NCI-H2081 treated with DMSO at 0.1 percent for 48 hours (cell line): ENCODE measurements around the gene ZNF554.
"Not testable (repeated sequence)": the region's sequence is repeated elsewhere in the genome, so short reads cannot be mapped to it uniquely, and the experiment has no call there.

ENCODE experiments used
- DNase-seq: peaks from one replicate; lab custom pipeline; 2025; lab: John Stamatoyannopoulos, UW

Gene ZNF554

DNA sequence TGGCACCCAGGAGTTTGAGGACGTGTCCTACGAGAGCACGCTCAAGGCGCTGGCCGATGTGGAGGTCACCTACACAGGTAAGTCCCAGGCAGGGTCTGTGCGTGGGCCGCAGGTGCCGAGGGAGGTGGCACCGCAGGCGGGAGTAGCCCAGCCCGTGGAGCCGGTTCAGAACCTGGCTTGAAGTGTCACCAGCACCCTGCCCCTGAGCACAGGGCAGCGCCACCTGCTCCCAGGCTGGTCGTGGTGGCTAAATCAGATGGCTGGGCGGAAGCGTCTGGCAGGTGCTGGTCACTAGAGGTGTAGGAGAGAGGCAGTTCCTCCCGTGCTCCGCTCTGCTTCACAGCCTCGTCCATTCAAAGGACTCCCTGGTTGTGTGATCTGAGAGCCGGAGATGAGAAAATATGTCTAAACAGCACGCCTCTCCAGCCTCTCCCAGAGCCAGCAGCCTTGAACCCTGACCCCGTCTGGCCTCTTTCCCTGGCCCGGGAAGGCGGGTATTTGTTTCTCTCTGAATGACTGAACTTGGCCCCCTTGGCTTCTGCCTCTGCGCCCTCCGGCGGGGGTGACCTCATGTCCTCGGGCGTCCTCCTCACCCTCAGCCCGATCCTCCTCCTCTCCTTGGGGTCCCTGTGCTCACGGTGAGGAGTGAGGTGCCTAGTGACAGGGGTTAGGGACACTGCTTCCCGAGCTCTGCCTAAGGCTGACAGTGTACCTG, 29.0 kb upstream of the ZNF554 start:
- DNase-seq: no peak

DNA sequence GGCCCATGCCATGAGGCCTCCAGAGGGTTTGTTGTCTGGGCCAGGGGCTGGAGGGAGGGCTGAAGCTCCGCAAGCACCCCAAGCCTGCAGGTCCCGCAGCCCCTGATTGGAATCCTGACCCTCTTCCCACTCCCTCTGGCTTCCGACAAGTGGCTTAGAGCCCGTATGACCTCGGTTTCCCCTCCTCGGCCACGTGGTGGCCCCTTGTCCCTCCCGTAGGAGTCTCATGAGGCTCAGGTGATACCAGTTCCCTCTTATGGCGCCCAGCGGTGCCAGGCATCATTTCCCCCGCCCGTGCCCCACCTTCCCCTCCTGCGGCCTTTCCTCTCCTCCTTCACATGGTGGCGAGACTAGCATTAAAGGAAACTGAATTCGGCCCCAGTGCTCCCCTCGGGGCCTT, 28.2 kb upstream of the ZNF554 start:
- DNase-seq: no peak

DNA sequence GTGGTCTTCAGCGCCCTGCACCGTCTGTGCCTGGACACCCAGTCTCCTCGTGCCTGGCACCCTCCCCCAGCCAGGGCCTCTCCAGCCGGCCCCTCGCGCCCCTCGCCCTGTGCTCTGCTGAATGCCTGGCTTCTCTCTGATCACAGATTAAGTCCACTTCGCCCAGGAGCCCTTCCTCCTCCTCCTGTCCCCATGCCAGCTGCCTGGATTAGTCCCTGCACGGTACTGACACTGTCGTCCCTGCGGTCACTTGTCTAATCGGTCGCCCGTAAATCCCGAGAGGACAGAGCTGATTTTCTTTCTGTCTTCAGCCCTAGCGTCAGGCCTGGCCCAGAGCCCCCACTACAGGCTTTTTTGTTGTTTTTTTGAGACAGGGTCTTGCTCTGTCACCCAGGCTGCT, 27.8 kb upstream of the ZNF554 start:
- DNase-seq: no peak

DNA sequence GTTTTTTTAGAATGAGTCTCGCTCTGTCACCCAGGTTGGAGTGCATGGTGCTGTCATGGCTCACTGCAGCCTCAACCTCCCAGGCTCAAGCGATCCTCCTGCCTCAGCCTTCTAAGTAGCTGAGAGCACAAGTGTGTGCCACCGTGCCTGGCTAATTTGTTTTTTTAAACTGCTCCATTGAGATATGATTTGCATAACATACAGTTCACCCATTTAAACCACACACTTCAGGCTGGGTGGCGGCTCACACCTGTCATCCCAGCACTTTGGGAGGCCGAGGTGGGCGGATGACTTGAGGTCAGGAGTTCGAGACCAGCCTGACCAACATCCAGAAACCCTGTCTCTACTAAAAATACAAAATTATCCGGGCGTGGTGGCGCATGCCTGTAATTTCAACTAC, 27.0 kb upstream of the ZNF554 start:
- DNase-seq: not testable (repeated sequence)

DNA sequence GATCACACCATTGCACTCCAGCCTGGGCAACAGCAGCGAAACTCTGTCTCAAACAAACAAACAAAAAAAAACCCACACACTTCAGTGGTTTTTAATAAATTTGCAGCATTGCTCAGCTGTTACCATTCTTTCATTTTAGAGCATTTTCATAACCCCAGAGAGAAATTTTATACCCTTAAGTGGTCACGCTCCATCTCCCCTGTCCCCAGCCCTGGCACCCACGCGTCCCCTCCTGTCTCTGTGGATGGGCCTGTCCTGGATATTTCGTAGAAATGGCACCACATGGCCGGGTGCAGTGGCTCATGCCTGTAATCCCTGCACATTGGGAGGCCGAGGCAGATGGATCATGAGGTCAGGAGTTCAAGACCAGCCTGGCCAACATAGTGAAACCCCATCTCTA, 26.5 kb upstream of the ZNF554 start:
- DNase-seq: no peak

DNA sequence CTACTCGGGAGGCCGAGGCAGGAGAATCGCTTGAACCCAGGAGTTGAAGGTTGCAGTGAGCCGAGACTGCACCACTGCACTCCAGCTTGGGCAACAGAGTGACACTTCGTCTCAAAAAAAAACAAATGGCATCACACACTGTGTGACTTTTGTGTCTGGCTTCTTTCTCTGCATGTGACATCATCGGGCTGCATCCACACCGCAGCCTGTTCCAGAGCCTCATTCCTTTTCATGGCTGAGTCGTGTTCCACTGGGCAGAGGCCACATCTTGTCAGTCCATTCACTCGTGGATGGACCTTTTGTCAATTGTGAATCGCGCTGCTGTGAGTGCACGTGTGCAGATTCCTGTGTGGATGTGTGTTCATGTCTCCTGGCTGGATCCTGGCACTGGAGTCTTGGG, 26.1 kb upstream of the ZNF554 start:
- no peak for DNase-seq

DNA sequence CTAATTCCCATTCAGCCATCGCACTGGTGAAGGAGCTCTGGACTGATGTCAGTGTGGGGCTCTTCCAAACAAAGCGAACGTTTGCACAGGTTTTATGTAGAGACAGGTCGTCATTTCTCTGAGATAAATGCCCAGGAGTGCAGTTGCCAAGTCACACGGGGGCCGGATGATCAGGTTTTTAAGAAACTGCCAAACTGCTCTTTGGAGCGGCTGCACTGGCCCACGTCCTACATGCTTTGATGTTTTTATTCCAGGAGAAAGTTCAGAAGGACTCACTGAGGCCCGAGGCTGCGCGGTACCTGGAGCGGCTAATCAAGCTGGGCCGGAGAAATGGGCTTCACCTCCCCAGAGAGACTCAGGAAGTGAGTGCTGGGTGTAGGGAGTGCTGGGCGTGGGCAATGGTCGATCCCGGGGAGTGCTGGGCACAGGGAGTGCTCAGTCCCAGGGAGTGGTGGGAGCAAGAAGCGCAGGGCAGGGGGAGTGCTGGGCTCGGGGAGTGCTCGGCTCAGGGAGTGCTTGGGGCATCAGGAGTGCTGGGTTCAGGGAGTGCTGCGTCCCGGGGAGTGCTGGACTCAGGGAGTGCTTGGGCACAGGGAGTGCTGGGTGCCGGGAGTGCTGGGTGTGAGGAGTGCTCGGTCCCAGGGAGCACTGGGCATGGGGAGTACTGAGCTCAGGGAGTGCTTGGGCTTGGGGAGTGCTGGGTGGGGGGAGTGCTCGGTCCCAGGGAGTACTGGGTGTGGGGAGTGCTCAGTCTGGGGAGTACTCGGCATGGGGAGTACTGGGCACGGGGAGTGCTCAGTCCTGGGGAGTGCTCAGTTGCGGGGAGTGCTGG, 23.6 kb upstream of the ZNF554 start:
- DNase-seq: no peak

DNA sequence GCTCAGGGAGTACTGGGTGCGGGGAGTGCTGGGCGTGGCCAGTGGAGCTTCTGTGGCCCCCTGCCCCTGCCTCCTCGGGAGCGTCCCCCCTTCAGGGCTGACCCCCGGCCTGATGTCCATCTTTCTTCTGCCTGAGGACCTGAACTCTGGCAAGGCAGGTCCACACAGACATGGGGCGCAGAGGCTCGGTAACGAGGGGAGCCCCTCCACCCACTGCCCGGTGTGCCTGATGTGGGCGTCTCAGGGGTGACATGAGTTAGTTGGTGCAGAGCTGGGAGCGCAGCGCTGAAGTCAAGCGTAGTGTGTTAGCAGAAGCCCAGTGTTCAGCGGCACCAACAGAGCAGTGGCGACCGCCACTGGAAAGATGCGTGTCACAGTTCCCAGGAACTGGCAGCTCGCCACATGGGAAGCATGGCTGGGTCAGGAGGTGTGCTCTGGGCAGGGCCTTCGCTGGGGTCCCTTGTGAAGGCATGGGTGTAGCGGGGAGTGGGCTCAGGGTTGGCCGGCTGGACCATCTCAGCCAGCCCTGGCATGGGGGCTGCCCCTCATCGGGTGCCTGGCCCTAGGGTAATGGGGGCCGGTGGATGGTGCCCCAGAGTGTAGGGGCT, 22.9 kb upstream of the ZNF554 start:
- no peak for DNase-seq

DNA sequence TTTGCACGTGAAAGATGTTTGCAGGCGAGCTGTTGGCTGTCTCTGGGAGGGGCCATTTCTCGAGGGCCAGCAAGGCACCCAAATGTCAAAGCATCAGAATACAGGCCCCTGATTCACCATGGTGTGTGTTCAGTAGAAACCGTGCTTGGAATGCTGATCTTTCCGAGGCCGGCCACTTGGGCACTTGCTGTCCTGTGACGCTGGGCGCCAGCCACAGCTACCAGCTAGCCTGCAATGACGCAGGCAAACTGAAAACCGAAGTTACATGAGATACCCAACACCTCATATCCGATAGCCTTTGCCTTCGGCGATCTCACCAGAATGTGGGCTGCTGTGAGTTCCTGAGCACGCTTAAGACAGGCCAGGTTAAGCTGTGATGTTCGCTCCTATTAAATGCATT, 22.4 kb upstream of the ZNF554 start:
- DNase-seq: no peak

DNA sequence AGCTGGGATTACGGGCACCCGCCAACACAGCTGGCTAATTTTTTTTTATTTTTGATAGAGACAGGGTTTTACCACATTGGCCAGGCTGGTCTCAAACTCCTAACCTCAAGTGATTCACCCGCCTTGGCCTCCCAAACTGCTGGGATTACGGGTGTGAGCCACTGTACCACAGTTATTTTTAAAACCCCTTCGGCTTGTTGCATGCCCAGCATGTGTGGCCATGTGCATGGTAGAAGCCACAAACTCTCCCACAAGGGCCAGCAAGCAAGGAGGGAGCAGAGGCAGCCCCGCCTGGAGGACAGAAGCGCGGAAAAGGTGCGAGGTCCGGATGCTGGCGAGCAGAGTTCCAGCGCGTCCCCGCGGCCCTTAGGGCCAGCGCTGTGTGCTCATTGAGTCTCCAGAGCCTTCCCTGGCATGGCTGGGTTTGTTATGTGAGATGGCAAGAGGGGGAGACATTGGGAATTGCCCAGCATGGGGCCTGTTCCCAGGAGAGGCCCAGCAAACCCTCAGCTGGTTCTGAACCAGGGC, 21.4 kb upstream of the ZNF554 start:
- DNase-seq: no peak

DNA sequence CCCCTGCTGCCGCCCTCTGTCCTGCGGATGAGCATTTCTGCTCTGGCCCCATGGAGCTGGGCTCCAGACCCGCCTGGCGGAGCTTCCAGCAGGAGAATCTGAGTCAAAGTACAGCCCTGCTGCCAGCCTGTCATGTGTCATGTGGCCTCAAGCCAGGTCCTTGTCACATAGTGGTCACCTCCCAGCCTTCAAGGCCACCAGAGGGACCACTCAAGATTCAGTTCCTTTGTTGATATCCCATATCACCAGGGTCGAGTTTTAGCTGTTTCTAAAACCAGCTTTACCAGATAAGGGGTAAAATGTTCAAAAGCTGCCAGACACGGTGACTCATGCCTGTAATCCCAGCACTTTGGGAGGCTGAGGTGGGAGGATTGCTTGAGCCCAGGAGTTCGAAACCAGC, 20.9 kb upstream of the ZNF554 start:
- DNase-seq: no peak

DNA sequence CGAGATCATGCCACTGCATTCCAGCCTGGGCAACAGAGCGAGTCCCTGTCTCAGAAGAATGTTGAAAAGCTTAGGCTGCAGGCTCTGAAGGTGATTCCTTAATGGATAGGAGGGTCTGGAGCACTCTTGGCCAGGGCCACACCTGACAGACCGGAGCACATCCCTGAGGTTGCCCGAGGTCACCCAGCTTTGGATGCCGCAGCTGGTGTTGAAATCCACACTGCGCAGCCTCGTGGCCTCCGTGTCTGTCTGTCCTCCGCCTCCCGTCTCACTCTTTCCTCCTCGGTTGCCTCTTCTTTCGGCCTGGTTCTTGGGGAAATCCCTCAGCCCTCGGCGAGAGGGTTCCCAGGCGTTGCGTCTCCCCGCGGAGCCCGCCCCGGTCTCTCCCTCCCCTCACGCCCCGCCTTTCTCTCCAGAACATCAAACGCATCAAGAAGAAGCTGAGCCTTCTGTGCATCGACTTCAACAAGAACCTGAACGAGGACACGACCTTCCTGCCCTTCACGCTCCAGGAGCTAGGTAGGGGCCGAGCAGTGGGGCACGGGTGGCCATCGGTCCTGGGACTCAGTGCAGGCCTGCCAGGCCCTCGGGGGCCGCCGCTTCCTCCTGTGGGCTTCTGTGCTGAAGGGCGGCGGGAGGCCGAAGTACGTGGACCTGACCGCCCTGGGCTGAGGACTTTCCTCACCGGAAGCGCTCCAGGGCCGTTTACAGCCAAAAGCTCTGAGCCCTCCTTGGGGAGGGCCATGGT, 20.2 kb upstream of the ZNF554 start:
- no peak for DNase-seq

DNA sequence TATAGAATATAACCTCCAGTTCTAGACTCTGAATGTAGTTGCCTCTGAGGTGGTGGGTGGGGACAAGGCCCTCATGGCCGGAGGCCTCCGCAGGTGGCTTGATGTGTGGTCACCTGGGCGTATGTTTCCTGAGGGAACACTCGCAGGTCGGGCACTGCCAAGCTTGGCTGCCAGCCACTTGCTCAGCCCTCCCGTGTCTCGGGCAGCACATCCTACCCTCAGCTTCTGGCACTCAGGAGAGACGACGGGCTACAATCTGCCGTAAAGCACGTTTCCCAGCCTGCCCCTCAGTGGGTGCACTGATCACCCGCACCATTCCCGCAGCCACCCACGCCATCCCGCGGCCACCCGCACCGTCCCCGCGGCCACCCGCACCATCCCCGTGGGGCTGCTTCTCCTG, 19.2 kb upstream of the ZNF554 start:
- no peak for DNase-seq

DNA sequence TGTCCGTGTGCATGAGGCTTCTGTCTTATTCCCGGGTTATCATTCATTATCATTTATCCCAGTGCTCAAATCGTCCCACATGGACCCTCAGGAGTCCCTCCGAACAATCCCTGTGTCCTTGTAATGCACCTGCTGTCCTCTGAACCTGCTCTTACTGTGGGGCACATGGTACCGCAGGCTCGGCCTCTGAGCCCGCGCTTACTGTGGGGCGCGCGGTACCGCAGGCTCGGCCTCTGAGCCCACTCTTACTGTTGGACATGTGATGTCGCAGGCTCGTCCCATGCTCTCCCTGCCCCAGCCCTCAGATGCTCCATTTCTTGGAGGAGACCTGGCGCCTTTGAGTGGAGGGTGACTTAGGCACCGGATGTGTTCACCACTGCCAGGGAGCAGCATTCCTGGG, 16.8 kb upstream of the ZNF554 start:
- no peak for DNase-seq

DNA sequence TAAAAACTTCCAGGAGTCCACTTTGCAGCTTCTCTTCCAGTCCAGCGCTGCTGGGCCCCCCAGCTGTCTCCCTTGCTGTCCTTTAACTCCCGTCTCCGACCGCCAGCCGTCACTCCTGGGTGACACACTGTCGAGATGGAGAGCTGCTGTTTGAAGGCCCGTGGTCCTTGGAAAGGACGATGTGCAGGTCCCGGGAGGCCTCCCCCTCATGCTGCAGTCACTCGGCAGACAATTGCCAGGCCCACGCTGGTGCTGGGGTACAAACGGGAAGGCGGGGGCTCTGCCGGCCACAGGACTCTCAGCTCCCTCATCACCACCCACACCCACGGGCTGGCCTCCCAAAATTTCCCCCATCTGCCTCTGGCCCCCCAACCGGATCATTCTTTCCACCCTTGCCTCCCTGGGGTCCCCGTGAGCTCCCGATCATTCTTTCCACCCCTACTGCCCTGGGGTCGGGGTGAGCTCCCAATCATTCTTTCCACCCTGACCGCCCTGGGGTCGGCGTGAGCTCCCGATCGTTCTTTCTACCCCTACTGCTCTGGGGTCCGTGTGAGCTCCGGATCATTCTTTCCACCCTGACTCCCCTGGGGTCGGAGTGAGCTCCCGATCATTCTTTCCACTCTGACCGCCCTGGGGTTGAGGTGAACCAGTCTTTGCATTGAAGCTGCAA, 16.0 kb upstream of the ZNF554 start:
- no peak for DNase-seq

DNA sequence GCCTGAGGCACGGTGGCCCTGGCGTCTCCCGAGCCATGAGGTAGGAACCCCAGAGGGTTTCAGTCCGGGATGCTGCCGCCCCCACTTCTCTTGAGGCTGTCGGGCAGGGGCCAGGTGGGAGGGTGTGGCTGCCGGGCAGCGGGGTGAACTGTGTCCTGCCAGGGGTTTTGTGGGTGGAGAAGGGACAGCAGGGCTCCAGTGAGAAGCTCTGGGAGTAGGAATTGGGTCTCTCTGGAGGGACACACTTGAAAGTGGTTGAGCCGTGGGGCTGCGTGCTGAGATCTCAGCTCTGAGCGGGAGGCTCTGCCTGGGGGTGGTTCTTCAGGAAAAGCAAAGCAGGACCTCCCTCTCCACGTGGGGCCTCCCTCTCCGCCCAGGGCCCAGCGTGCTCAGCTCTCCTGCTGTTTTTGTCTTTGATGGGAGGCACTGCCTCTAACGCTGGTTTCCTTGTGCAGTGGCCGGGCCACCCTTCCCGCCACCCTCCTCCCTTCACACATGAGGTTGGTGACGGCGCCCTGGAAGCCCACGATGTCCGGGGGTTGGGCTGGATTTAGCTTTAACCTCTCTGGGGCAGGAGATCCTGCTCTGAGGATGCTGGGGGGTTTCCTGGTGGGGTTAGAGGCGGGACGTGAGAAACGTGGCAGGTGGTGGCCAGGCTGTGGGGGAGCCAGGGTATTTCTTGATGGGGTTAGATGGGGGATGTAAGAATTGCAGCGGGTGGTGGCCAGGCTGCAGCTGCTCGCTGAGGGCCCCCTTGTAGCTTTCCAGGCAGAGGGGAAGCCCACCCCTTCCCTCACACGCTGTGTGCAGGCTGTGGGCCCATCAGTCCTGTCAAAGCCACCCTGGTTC, 15.3 kb upstream of the ZNF554 start:
- no peak for DNase-seq

DNA sequence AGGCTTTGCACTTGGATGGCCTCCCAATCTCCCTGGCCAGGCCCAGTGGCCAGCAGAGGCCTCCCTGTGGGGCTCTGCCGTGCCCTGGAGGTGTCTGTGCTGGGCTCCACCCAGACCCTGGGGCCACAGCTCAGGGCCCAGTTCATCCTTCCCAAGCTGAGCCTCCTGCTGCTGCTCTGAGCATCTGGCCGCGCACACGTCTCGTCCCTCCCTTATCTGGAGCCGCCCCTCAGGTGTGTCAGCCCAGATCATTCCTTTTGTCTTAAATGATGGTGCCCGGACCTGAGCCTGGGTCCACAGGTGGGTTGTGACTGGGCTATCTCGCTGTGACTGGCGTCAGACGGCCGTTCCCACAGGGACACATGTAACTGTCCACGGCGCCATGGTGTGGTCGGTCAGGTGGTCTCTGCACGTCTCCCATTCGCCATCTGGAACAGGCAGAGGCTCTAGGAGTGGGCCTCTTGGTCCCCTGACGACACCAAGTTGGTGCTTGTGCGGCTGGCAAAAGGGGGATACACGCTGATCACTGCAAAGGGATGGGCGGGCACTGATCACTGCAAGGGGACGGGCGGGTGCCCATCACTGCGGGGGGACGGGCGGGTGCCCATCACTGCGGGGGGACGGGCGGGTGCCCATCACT, 14.3 kb upstream of the ZNF554 start:
- DNase-seq: no peak

DNA sequence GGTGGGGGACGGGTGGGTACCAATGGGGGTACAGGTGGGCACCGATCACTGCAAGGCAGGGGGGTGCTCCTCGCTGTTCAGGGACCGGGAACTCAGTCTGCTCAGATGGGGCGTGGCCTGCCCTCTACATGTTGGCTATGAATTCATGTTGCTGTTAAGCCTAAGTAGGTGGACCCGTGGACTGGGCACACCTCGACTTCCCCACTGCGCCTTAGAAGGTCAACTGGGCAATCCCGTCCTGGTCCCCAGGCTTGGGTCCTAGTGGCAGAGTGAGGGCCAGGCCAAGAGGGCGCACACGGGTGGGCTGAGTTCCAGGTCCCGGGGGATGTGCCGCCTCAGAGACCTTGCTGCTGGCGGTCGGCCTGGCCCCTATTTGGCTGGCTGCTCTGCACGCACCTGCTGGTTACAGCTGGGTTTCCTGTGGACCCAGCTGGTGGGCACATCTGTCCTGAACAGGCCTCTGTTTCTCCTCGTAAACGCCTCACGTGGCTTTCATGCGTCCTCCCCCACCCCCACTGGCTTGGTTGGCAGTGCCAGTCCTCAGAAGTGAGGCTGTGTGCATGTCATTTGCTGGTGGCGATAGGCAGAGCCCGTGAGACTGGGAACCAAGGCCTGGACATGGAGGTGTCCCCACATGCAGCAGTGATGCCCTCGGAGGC, 13.5 kb upstream of the ZNF554 start:
- DNase-seq: no peak

DNA sequence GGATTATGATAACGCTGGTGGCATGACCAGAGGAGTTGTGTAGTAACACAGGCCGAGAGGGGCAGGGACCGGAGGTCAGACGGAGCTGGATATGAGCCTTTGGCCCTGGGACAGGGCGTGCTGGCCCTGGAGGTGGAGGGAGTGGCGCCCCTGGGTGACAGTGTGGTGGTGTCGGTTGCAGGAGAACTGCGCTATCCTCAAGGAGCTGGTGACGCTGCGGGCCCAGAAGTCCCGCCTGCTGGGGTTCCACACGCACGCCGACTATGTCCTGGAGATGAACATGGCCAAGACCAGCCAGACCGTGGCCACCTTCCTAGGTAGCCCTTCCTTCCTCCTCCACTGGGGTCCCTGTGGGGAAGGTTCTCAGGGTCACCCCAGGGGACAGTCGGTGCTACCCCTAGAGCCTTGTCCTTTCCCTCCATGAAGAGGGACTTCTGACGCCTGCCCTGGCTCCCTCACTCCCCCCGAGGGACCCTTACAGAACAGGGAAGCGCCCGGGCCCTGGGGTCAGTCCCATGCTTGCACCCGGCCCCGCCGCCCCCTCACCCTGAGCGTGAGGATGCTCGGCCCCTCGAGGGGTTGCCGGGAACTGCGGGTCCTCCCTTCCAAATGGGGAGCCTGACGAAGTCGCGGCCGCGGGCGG, 12.8 kb upstream of the ZNF554 start:
- DNase-seq: no peak
